HG03442 (cell line): ENCODE measurements around the gene USP53.
A peak's percentile ranks its signal among the peaks of the same experiment; 100 is the strongest.
"Not testable (repeated sequence)": the region's sequence is repeated elsewhere in the genome, so short reads cannot be mapped to it uniquely, and the experiment has no call there.

ENCODE experiments used
- ATAC-seq: cut with Tn5 transposase; IDR thresholded peaks from one replicate; pipeline ENCODE4 v1.9.1; 2021; ENCODE audit warnings: mild to moderate bottlenecking, moderate library complexity; ENCODE audit not compliant: unreplicated experiment

The USP53 gene

GRCh38 chr4:119266153-119266552 lies 53.6 kb downstream of the USP53 start:
- no peak for ATAC-seq

GRCh38 chr4:119268466-119268865 lies 56.0 kb downstream of the USP53 start:
- ATAC-seq: no peak

- no peak for ATAC-seq
These were observed 59.0 kb downstream of the USP53 start for GRCh38 chr4:119271361-119272085.

GRCh38 chr4:119279541-119279940 lies 67.0 kb downstream of the USP53 start:
- not testable (repeated sequence) for ATAC-seq

GRCh38 chr4:119279945-119280344 lies 67.4 kb downstream of the USP53 start:
- ATAC-seq: not testable (repeated sequence)

- ATAC-seq: no peak
These were observed 68.9 kb downstream of the USP53 start for GRCh38 chr4:119281393-119281792.

- peak; percentile 74 for ATAC-seq
These were observed 72.6 kb downstream of the USP53 start for GRCh38 chr4:119284876-119285780.

GRCh38 chr4:119286377-119287002 lies 74.0 kb downstream of the USP53 start:
- ATAC-seq: no peak

GRCh38 chr4:119289313-119289712 lies 76.8 kb downstream of the USP53 start:
- no peak for ATAC-seq

GRCh38 chr4:119290598-119290997 lies 78.1 kb downstream of the USP53 start:
- no peak for ATAC-seq

GRCh38 chr4:119296356-119296755 lies 83.8 kb downstream of the USP53 start:
- ATAC-seq: no peak

GRCh38 chr4:119297795-119298194 lies 85.3 kb downstream of the USP53 start:
- ATAC-seq: no peak

GRCh38 chr4:119299260-119299671 lies 86.8 kb downstream of the USP53 start:
- no peak for ATAC-seq

- peak; percentile 39 for ATAC-seq
These were observed 87.2 kb downstream of the USP53 start for GRCh38 chr4:119299741-119300100.

GRCh38 chr4:119300101-119300978 lies 87.8 kb downstream of the USP53 start:
- peak; percentile 95 for ATAC-seq

- ATAC-seq: no peak
These were observed 89.7 kb downstream of the USP53 start for GRCh38 chr4:119302073-119302832.

- ATAC-seq: no peak
These were observed 91.2 kb downstream of the USP53 start for GRCh38 chr4:119303587-119304305.

GRCh38 chr4:119304431-119304830 lies 91.9 kb downstream of the USP53 start:
- ATAC-seq: no peak

- ATAC-seq: no peak
These were observed 95.1 kb downstream of the USP53 start for GRCh38 chr4:119307606-119308005.
